IPS DF 6.9 (cell line): Measurements from ENCODE around the gene ANKRD31.
A peak's percentile ranks its signal among the peaks of the same experiment; 100 is the strongest.

Experiments
- DNase-seq: peaks from one replicate; pipeline ENCODE4 v3.0.0-alpha.2; 2013; ENCODE audit warnings: low read depth, low spot score
- H3K27ac ChIP-seq: one replicate; pipeline ENCODE4 v1.5.1; 2013; ENCODE audit warnings: low read length, control low read depth
- H3K27me3 ChIP-seq: 2 replicates; pipeline ENCODE4 v1.6.1; 2013; ENCODE audit warnings: mild to moderate bottlenecking, low read length; ENCODE audit not compliant: control insufficient read depth, insufficient read depth
- H3K36me3 ChIP-seq: 2 replicates; pipeline ENCODE4 v1.6.1; 2013; ENCODE audit warnings: low read length; ENCODE audit not compliant: control insufficient read depth, insufficient read depth
- H3K4me1 ChIP-seq: 2 replicates; pipeline ENCODE4 v1.6.1; 2013; ENCODE audit warnings: low read length; ENCODE audit not compliant: control insufficient read depth, insufficient read depth
- H3K4me3 ChIP-seq: 2 replicates; pipeline ENCODE4 v1.5.1; 2013; ENCODE audit warnings: mild to moderate bottlenecking, low read length
- H3K9me3 ChIP-seq: 2 replicates; pipeline ENCODE4 v1.6.1; 2013; ENCODE audit warnings: low read length, inconsistent platforms; ENCODE audit not compliant: control insufficient read depth, insufficient read depth
- WGBS: extraction: QIAGEN DNeasy Blood & Tissue Kit; methylation state at CpG from one replicate; pipeline ENCODE4 v1.1.7; 2013; ENCODE audit warnings: mixed read lengths, missing lambda C conversion rate; ENCODE audit not compliant: insufficient read length, insufficient coverage; 5-methylcytosine and 5-hydroxymethylcytosine counted together

ANKRD31 gene

GRCh38 chr5:75072061-75072460 is 164.6 kb downstream of the ANKRD31 start:
- Histone ChIP-seq H3K4me1 (no peaks in the 10 kb centered on the region), H3K4me3 (no peak overlapping the region), H3K9me3 (no peaks in the 10 kb centered on the region), H3K36me3 (no peaks in the 10 kb centered on the region), H3K27ac (no peak overlapping the region), H3K27me3 (no peaks in the 10 kb centered on the region)
- no peak for DNase-seq

DNA sequence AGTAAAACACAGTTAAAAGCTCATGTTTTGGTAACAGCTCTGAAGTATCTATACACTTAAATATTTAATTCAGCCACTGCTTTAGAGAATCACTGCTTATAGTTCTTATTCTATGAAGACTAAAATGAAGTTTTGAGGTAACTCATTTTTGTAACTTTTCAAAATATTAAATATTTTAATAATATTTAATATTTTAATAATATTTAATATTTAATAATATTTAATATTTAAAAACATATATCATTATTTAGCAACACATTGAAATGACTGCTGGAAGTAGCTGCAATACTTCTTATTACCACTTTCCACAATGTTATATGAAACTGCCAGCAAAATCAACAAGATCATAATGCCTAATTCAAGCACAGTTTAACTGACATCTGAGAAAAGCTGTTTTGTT is 165.6 kb downstream of the ANKRD31 start:
- H3K4me1 ChIP-seq, result no peaks in the 10 kb centered on the region
- no peaks in the 10 kb centered on the region for H3K9me3 ChIP-seq
- H3K4me3 ChIP-seq, result no peak overlapping the region
- H3K27me3 ChIP-seq, result no peaks in the 10 kb centered on the region
- H3K36me3 ChIP-seq, result no peaks in the 10 kb centered on the region
- no peak for DNase-seq
- H3K27ac ChIP-seq, result no peak overlapping the region

GRCh38 chr5:75067434-75067833 is 169.2 kb downstream of the ANKRD31 start:
- WGBS, result no CpG with 5 or more reads among the region's 3 CpGs
- no peaks in the 10 kb centered on the region for H3K27me3 ChIP-seq
- no peaks in the 10 kb centered on the region for H3K4me1 ChIP-seq
- no peaks in the 10 kb centered on the region for H3K9me3 ChIP-seq
- no peaks in the 10 kb centered on the region for H3K36me3 ChIP-seq
- no peak for DNase-seq
- no peak overlapping the region for H3K27ac ChIP-seq
- H3K4me3 ChIP-seq, result no peak overlapping the region

DNA sequence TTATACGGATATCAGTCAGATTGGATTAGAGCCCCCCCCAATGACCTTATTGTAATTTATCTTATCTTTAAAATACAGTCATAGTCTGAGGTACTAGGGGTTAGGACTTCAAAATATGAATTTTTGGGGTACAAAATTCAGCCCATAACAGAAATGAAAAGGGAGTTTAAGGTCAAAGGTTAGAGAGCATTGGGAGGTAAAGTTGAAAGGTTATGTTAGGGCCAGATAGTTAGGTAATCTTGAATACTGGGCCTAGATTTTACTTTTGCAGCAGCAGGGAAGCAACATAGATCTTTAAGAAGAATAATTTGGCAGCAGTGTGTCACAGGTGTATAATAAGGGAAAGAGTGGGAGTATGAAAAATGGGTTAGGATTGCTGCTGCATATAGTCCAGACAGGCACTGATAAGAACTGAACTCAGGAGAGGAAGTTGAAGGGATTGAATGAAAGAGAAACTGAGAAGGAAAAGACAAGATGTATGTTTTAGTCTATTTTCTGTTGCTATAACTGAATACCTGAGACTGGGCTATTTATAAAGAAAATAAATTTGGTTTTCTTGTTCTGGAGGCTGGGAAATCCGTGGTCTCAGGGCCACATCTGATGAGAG is 173.7 kb downstream of the ANKRD31 start:
- H3K4me3 ChIP-seq, result no peak overlapping the region
- H3K36me3 ChIP-seq, result no peaks in the 10 kb centered on the region
- H3K27me3 ChIP-seq, result no peaks in the 10 kb centered on the region
- H3K9me3 ChIP-seq, result no peaks in the 10 kb centered on the region
- peaks cover 2% of the 10 kb centered on the region; the same call in 1 of the 2 replicates for H3K4me1 ChIP-seq
- DNase-seq, result no peak
- no peak overlapping the region for H3K27ac ChIP-seq
- WGBS, result no CpG with 5 or more reads among the region's 2 CpGs

DNA sequence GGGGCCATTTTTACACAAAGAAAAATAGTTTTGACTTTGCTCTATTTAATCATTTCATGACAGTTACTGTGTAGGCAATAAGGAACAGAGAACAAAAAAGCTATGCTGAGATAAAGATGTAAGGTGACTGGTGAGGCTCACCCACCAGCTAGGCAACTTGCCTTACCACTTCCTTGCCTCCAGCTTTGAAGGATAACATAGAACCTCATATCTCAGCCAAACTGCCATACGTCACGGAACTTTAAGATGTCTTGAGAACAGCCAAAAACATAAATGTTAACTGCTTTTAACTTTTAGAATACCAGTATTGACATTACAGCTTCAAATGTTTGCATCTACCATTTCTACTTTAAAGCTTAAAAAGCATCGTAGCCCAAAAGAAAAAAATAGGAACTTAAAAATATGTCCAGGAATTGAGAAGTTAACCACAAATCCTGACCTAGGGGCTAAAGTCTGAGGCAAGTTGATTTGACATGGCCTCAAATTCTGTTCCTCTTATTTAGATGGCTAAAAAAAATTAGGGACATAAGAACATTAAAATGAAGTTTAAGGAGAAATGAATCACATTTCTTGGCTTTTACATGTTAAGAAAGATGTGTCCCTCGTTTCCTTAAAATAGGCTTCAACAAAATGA is 176.6 kb downstream of the ANKRD31 start:
- no peaks in the 10 kb centered on the region for H3K27me3 ChIP-seq
- WGBS, result no CpG with 5 or more reads among the region's 4 CpGs

GRCh38 chr5:75058986-75059535 is 177.6 kb downstream of the ANKRD31 start:
- Histone ChIP-seq H3K36me3 (no peaks in the 10 kb centered on the region), H3K4me3 (no peak overlapping the region)

More for the DNA sequence above, 176.6 kb downstream of the ANKRD31 start:
- no peak for DNase-seq
- H3K4me3 ChIP-seq, result no peak overlapping the region
- H3K36me3 ChIP-seq, result no peaks in the 10 kb centered on the region
- H3K4me1 ChIP-seq, result peaks cover 2% of the 10 kb centered on the region; the same call in 1 of the 2 replicates
- no peak overlapping the region for H3K27ac ChIP-seq
- H3K9me3 ChIP-seq, result no peaks in the 10 kb centered on the region

DNA sequence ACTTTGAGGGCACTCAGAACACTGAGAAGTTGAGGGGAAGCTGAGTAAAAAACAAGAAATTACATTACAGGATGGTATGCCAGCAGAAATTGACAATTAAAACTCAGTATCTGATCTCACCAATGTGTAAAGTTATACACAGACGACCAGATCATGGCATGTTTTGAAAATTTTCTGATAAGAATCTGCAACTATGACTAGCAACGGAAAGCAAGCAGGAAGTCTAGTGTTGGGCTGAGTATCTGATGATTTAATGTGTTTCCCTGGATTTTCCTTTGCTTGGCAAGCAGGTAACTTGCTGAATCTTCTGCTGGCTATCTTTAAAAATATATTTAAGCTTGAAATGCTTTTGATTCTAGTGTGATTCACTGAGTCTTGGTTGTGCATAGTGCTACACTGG is 179.1 kb downstream of the ANKRD31 start:
- Histone ChIP-seq H3K4me1 (peaks cover 3% of the 10 kb centered on the region; the same call in 1 of the 2 replicates), H3K4me3 (no peak overlapping the region), H3K9me3 (no peaks in the 10 kb centered on the region), H3K27ac (no peak overlapping the region), H3K27me3 (no peaks in the 10 kb centered on the region), H3K36me3 (no peaks in the 10 kb centered on the region)
- DNase-seq, result no peak
- WGBS, result no CpG with 5 or more reads among the region's 2 CpGs

More at GRCh38 chr5:75058986-75059535, 177.6 kb downstream of the ANKRD31 start:
- Histone ChIP-seq H3K9me3 (no peaks in the 10 kb centered on the region), H3K27ac (no peak overlapping the region), H3K4me1 (peaks cover 3% of the 10 kb centered on the region; the same call in 1 of the 2 replicates), H3K27me3 (no peaks in the 10 kb centered on the region)
- no CpG with 5 or more reads among the region's 3 CpGs for WGBS
- no peak for DNase-seq

DNA sequence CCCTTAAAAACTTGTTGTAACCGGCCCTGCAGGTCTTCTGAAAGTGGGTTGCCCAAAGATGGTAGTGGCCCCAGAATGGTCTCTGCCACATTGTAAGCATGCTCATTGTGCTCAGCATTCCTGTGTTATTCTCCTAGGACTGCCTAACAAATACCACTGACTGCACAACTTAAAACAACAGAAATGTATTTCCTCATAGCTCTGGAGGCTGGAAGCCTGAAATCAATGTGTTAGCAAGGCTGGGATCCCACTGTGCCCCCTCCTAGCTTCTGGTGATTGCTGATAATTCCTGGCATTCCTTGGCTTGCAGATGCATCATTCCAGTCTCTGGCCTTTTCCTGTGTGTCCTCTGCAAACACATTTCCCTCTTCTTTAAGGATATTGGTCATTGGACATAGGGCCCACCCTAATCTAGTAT is 180.9 kb downstream of the ANKRD31 start:
- Histone ChIP-seq H3K4me1 (peaks cover 10% of the 10 kb centered on the region; the same call in 1 of the 2 replicates), H3K4me3 (no peak overlapping the region), H3K36me3 (no peaks in the 10 kb centered on the region), H3K9me3 (no peaks in the 10 kb centered on the region), H3K27me3 (no peaks in the 10 kb centered on the region), H3K27ac (no peak overlapping the region)
- no CpG with 5 or more reads among the region's 1 CpG for WGBS
- peak; percentile 90 for DNase-seq

GRCh38 chr5:75054134-75054930 is 182.3 kb downstream of the ANKRD31 start:
- Histone ChIP-seq H3K4me1 (peaks cover 12% of the 10 kb centered on the region; the same call in 1 of the 2 replicates), H3K4me3 (peak overlapping the region; percentile 76; the same call in 1 of the 2 replicates), H3K36me3 (no peaks in the 10 kb centered on the region), H3K9me3 (no peaks in the 10 kb centered on the region), H3K27me3 (no peaks in the 10 kb centered on the region), H3K27ac (no peak overlapping the region)
- DNase-seq, result no peak
- no CpG with 5 or more reads among the region's 28 CpGs for WGBS

DNA sequence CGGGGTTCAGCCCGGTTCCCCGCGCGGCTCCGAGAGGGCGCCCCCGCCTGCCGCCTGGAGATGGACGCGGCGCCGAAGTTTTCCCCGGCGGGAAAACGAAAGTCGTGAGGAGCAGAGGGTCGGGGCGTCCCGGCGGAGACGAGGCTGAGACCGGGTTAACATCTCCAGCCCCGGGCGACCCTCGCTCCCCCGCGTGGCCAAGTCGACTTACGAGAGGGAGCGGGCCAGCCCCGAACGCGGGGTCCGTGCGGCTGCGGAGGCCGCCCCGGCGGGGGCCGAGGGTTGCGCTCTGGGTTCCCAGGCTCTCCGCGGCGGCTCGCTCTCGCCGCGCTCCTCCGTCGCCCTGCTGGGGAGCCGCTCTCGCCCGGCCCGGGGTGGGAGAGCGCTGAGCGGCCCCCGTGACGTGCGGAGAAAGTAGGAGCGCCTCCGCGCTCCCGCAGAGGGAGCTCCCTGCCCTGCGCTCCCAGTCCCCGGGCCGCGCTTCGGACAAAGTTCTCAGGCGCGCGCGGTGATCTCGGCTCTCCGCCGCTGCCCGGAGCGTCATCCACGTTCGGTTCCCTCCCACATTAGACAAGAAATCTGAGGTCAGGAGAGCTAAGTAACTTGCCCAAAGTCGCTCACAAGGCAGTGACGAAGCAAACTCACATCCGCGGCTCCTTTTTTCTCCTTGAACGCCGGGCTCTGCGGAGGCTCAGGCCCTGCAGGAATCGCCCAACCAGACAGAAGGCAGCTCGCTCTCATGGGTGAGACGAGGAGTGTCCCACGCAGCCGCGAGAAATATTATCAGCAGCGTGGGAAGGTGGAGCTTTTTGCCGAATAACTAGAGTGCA is 183.2 kb downstream of the ANKRD31 start:
- no peak for DNase-seq
- Histone ChIP-seq H3K4me1 (peaks cover 10% of the 10 kb centered on the region; the same call in 1 of the 2 replicates), H3K4me3 (peak overlapping the region; percentile 76), H3K27ac (no peak overlapping the region), H3K9me3 (no peaks in the 10 kb centered on the region), H3K36me3 (no peaks in the 10 kb centered on the region), H3K27me3 (no peaks in the 10 kb centered on the region)
- no CpG with 5 or more reads among the region's 95 CpGs for WGBS
